ENCODE data around the gene TFAP2A. TPM values are rescaled to one million over a fixed set of nuclear protein-coding genes. Genes with fewer than 3 reads are reported as not detected.
A peak's percentile ranks its signal among the peaks of the same experiment; 100 is the strongest.

TFAP2A gene
- polyA plus RNA-seq, 4 donors = 0.19 to 0.58 TPM; not detected in 2

GRCh38 chr6:10386756-10387654, 27.9 kb downstream of the TFAP2A start:
- H3K4me3 ChIP-seq (ENCODE audit: low read depth in 1 of 3, low read length in 3 of 3) = no peak overlapping the region
- peaks cover 10 to 100% (median 75%) of the 10 kb centered on the region in 3 donors for H3K27me3 ChIP-seq (ENCODE audit: control insufficient read depth in 3 of 3, insufficient read depth in 3 of 3, low read length in 3 of 3)
- DNase-seq (no peak), FAIRE-seq (no peak)
- H3K4me1 ChIP-seq (ENCODE audit: control insufficient read depth in 3 of 3, insufficient read depth in 2 of 3, low read depth in 1 of 3, low read length in 2 of 3) = no peaks in the 10 kb centered on the region
- 6 to 9% (median 9%) methylated on average over 8 of the region's 8 CpGs for WGBS, 3 donors
- H3K9me3 ChIP-seq (ENCODE audit: control insufficient read depth in 2 of 2, insufficient read depth in 1 of 2, low read depth in 1 of 2, low read length in 1 of 2) = peaks cover 0 to 3% of the 10 kb centered on the region in 2 donors
- H3K27ac ChIP-seq (ENCODE audit: low read depth in 1 of 3, low read length in 2 of 3) = no peak overlapping the region
- no peaks in the 10 kb centered on the region for H3K36me3 ChIP-seq (ENCODE audit: control insufficient read depth in 3 of 3, insufficient read depth in 2 of 3, low read depth in 1 of 3, low read length in 3 of 3)

- FAIRE-seq (no peak), DNase-seq (no peak)
- Histone ChIP-seq H3K27ac (ENCODE audit: low read depth in 1 of 3, low read length in 2 of 3) (no peak overlapping the region), H3K4me1 (ENCODE audit: control insufficient read depth in 3 of 3, insufficient read depth in 2 of 3, low read depth in 1 of 3, low read length in 2 of 3) (no peaks in the 10 kb centered on the region), H3K27me3 (ENCODE audit: control insufficient read depth in 3 of 3, insufficient read depth in 3 of 3, low read length in 3 of 3) (peaks cover 14 to 100% (median 78%) of the 10 kb centered on the region in 3 donors), H3K36me3 (ENCODE audit: control insufficient read depth in 3 of 3, insufficient read depth in 2 of 3, low read depth in 1 of 3, low read length in 3 of 3) (no peaks in the 10 kb centered on the region), H3K4me3 (ENCODE audit: low read depth in 1 of 3, low read length in 3 of 3) (no peak overlapping the region), H3K9me3 (ENCODE audit: control insufficient read depth in 2 of 2, insufficient read depth in 1 of 2, low read depth in 1 of 2, low read length in 1 of 2) (peaks cover 0 to 3% of the 10 kb centered on the region in 2 donors)
- WGBS, 3 donors = 4 to 9% (median 7%) methylated on average over 2 of the region's 2 CpGs
Measured at GRCh38 chr6:10386220-10386619, 28.7 kb downstream of the TFAP2A start.

- Histone ChIP-seq H3K4me1 (ENCODE audit: control insufficient read depth in 3 of 3, insufficient read depth in 2 of 3, low read depth in 1 of 3, low read length in 2 of 3) (no peaks in the 10 kb centered on the region), H3K9me3 (ENCODE audit: control insufficient read depth in 2 of 2, insufficient read depth in 1 of 2, low read depth in 1 of 2, low read length in 1 of 2) (peaks cover 0 to 3% of the 10 kb centered on the region in 2 donors), H3K27ac (ENCODE audit: low read depth in 1 of 3, low read length in 2 of 3) (no peak overlapping the region), H3K4me3 (ENCODE audit: low read depth in 1 of 3, low read length in 3 of 3) (no peak overlapping the region), H3K36me3 (ENCODE audit: control insufficient read depth in 3 of 3, insufficient read depth in 2 of 3, low read depth in 1 of 3, low read length in 3 of 3) (no peaks in the 10 kb centered on the region), H3K27me3 (ENCODE audit: control insufficient read depth in 3 of 3, insufficient read depth in 3 of 3, low read length in 3 of 3) (peaks cover 15 to 100% (median 76%) of the 10 kb centered on the region in 3 donors)
- no peak for FAIRE-seq
- DNase-seq = no peak
- 11 to 19% (median 14%) methylated on average over 21 of the region's 21 CpGs for WGBS, 3 donors
Measured at GRCh38 chr6:10385524-10386132, 29.2 kb downstream of the TFAP2A start.

DNA sequence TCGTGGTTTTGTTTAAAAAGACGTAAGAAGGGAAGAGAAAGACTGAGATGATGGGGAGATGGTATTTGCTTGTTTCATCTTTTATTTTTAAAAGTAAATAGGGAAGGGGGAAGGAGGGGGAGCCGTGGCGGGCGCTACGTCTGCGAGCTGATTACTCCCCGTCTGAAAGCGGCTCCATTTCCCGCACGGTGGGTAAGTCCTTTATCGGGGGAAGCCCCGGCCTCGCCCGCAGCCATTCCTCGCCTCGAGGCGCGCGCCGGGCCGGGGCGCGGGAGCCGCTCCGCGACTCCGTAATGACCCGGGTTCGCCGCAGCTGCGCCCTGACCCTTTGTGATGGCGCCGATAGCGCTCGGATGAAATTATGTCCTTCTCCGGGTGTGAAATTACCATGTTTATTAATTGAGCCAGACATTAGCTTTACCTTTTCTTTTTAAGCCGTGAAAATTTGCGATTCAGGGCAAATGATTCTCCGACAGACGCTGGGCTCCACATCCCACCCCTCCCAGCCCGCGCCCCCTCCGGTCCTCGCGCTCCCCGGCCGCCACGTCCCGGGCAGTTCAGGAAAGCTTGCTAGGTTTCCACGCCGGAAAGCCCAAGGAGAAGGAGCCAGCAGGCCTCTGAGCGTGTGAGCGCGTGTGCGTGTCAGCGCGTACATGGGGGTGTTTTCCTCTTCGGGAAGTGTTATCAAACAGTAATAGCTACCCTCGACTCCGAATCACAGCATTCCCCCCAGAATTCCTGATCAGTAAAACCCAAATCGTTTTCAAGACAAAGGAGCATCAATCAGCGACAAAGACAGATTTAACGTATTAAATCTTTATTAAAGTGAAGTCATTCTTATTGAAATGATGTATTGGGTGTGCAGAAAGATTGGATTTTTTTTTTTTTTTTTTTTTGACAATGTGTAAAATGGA, 30.0 kb downstream of the TFAP2A start:
- WGBS, 3 donors = 8 to 20% (median 19%) methylated on average over 64 of the region's 64 CpGs
- peaks cover 0 to 3% of the 10 kb centered on the region in 2 donors for H3K9me3 ChIP-seq (ENCODE audit: control insufficient read depth in 2 of 2, insufficient read depth in 1 of 2, low read depth in 1 of 2, low read length in 1 of 2)
- peaks cover 15 to 100% (median 74%) of the 10 kb centered on the region in 3 donors for H3K27me3 ChIP-seq (ENCODE audit: control insufficient read depth in 3 of 3, insufficient read depth in 3 of 3, low read length in 3 of 3)
- no peaks in the 10 kb centered on the region for H3K36me3 ChIP-seq (ENCODE audit: control insufficient read depth in 3 of 3, insufficient read depth in 2 of 3, low read depth in 1 of 3, low read length in 3 of 3)
- no peak for DNase-seq
- H3K4me3 ChIP-seq (ENCODE audit: low read depth in 1 of 3, low read length in 3 of 3) = no peak overlapping the region
- H3K27ac ChIP-seq (ENCODE audit: low read depth in 1 of 3, low read length in 2 of 3) = no peak overlapping the region
- FAIRE-seq = no peak
- no peaks in the 10 kb centered on the region for H3K4me1 ChIP-seq (ENCODE audit: control insufficient read depth in 3 of 3, insufficient read depth in 2 of 3, low read depth in 1 of 3, low read length in 2 of 3)

DNA sequence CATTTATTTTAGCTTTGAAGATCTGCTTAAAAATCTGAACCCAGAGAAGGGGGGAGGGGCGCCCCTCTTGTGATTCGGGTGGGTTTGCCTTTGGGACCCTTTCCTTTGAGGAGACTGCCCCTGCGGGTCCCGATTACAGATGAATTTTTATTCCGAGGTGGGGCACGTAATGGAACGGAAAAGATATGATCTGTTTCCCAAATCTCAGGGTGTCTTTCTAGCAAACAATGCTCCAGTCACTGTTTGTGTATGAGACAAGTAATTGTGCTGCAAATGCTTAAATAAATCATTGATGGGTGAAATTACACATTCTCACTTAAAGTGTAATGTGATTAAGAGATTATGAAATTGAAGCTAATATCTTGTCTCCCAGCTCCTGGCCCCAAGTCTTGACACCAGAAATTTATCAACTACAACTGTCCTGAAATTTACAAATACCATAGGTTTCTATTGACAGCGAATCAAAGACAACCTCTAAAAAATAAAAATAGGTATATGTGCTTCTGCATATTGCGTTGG, 30.7 kb downstream of the TFAP2A start:
- DNase-seq (no peak), FAIRE-seq (no peak)
- no peak overlapping the region for H3K4me3 ChIP-seq (ENCODE audit: low read depth in 1 of 3, low read length in 3 of 3)
- no peaks in the 10 kb centered on the region for H3K36me3 ChIP-seq (ENCODE audit: control insufficient read depth in 3 of 3, insufficient read depth in 2 of 3, low read depth in 1 of 3, low read length in 3 of 3)
- no peaks in the 10 kb centered on the region for H3K4me1 ChIP-seq (ENCODE audit: control insufficient read depth in 3 of 3, insufficient read depth in 2 of 3, low read depth in 1 of 3, low read length in 2 of 3)
- peaks cover 0 to 3% of the 10 kb centered on the region in 2 donors for H3K9me3 ChIP-seq (ENCODE audit: control insufficient read depth in 2 of 2, insufficient read depth in 1 of 2, low read depth in 1 of 2, low read length in 1 of 2)
- 6 to 11% (median 8%) methylated on average over 9 of the region's 9 CpGs for WGBS, 3 donors
- H3K27ac ChIP-seq (ENCODE audit: low read depth in 1 of 3, low read length in 2 of 3) = no peak overlapping the region
- H3K27me3 ChIP-seq (ENCODE audit: control insufficient read depth in 3 of 3, insufficient read depth in 3 of 3, low read length in 3 of 3) = peaks cover 15 to 95% (median 68%) of the 10 kb centered on the region in 3 donors

DNA sequence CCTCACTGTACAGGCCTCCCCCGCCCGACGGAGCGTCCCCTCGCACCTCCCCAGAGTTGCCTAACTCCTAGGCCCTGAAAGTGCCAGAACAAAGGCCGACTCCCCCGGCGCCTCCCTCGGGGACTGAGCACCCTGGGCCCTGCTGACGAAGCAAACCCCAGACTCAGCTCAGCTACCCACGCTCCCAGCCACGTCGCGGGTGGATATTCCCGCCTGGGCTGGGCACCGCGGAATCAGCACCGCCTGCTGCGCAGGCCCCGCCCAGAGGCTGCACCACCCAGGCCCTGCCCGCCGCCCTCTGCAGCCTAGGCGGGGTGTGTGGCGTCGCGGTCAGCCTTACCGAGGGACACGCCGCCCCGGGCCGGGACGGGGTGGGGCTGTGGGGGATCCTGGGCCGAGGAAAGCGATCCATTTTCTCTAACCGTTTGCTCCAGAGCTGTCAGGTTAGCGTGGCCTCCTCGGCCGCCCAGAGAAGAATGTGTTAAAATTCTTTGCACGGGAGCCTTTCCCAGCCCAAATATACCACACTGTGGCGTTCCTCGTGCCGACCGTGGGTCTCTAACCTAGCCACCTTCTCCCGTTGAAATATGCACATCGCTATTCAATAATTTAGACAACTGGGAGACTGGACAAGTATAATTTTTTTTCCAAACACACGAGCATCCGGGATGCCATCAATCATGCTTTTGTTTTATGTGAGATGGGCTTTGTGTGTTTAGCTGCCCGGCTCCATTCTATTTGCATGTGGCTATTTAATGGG, 31.4 kb downstream of the TFAP2A start:
- Histone ChIP-seq H3K9me3 (ENCODE audit: control insufficient read depth in 2 of 2, insufficient read depth in 1 of 2, low read depth in 1 of 2, low read length in 1 of 2) (peaks cover 0 to 3% of the 10 kb centered on the region in 2 donors), H3K27ac (ENCODE audit: low read depth in 1 of 3, low read length in 2 of 3) (no peak overlapping the region), H3K27me3 (ENCODE audit: control insufficient read depth in 3 of 3, insufficient read depth in 3 of 3, low read length in 3 of 3) (peaks cover 15 to 89% (median 64%) of the 10 kb centered on the region in 3 donors), H3K36me3 (ENCODE audit: control insufficient read depth in 3 of 3, insufficient read depth in 2 of 3, low read depth in 1 of 3, low read length in 3 of 3) (no peaks in the 10 kb centered on the region), H3K4me3 (ENCODE audit: low read depth in 1 of 3, low read length in 3 of 3) (peak overlapping the region in 1 of 3 donors; percentile 8), H3K4me1 (ENCODE audit: control insufficient read depth in 3 of 3, insufficient read depth in 2 of 3, low read depth in 1 of 3, low read length in 2 of 3) (no peaks in the 10 kb centered on the region)
- 2 to 10% (median 3%) methylated on average over 48 of the region's 48 CpGs for WGBS, 3 donors
- FAIRE-seq (no peak), DNase-seq (no peak)

DNA sequence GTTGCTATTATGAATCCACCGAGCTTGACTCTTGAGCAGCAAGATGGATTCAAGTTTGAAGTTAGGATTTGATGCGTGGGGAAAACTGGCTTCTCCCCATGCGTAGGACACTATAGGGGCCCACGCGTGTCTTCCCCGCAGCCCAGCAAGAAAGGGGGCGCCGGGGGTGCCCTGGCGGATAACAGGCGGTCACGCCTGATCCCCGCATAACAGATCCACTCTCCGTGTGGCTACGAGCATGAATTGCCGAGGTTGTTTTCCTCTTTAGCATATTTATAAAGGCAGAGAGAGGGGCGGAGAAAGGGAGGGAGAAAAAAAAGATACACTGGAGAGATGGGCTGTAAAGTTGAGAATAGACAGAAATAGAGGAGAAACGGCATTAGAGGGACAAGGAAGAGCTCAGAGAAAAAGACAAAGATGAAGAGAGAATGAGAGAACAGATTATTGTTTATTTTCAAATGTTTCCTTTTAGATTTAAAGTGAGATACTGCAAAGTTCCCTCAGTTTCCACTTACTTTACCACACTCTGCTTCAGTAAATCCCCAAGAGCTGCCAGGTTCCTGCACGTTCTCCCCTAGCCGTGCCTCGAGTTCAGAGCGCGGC, 32.0 kb downstream of the TFAP2A start:
- Histone ChIP-seq H3K9me3 (ENCODE audit: control insufficient read depth in 2 of 2, insufficient read depth in 1 of 2, low read depth in 1 of 2, low read length in 1 of 2) (peaks cover 0 to 3% of the 10 kb centered on the region in 2 donors), H3K27ac (ENCODE audit: low read depth in 1 of 3, low read length in 2 of 3) (no peak overlapping the region), H3K36me3 (ENCODE audit: control insufficient read depth in 3 of 3, insufficient read depth in 2 of 3, low read depth in 1 of 3, low read length in 3 of 3) (no peaks in the 10 kb centered on the region), H3K27me3 (ENCODE audit: control insufficient read depth in 3 of 3, insufficient read depth in 3 of 3, low read length in 3 of 3) (peaks cover 15 to 82% (median 60%) of the 10 kb centered on the region in 3 donors), H3K4me3 (ENCODE audit: low read depth in 1 of 3, low read length in 3 of 3) (no peak overlapping the region), H3K4me1 (ENCODE audit: control insufficient read depth in 3 of 3, insufficient read depth in 2 of 3, low read depth in 1 of 3, low read length in 2 of 3) (no peaks in the 10 kb centered on the region)
- no peak for FAIRE-seq
- WGBS, 3 donors = 10 to 18% (median 11%) methylated on average over 22 of the region's 22 CpGs
- no peak for DNase-seq
